GM18858 (cell line): ENCODE results near the gene SOX12.
"Not testable (repeated sequence)": the region's sequence is repeated elsewhere in the genome, so short reads cannot be mapped to it uniquely, and the experiment has no call there.

Experiments
- ATAC-seq: cut with Tn5 transposase; IDR thresholded peaks from one replicate; pipeline ENCODE4 v1.9.1; 2021; ENCODE audit not compliant: unreplicated experiment

SOX12 gene

DNA sequence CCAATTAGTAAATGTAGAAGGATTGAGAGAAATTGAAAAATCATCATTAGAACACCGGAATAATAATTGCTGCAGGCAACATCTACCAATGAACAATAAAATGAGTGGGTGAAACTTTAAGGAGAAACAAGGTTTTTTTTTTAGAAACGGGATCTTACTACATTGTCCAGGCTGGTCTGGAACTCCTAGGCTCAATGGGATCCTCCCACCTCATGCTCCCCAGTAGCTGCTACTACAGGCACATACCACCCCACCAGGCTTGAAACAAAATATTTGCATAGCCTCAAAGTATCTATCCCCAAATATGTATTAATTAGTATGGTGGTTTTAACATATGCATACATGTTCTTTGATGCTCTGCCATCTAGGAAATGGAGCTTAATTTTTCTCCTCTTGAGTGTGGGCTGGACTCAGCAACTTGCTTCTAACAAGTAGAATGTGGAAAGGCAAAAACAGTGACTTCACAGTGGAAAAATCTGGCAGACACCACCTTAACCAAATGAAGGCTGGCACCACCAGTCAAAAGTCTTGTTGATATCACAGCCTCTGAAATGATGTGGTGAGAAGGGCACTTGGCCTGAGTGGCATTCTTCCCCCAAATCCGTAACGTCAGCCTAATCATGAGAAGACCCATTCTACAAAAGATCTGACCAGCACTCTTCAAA is 33.7 kb downstream of the SOX12 start:
- no peak for ATAC-seq

DNA sequence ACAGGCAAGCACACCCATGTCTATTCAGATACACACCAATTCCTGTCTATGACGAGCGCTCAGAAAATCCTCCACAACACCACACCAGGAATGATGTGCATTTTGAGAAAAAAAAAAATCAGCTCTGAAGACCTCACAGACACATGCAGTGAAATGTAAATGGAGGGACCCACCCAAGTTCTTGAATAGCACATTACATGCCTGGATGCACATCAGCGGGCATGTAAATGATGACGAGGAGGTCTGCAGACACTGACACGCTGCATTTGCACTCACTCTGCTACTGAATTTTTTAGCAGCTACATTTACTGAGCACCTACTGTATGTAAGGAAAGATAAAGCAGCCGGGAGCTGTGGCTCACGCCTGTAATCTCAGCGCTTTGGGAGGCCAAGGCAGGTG is 36.2 kb downstream of the SOX12 start:
- no peak for ATAC-seq

DNA sequence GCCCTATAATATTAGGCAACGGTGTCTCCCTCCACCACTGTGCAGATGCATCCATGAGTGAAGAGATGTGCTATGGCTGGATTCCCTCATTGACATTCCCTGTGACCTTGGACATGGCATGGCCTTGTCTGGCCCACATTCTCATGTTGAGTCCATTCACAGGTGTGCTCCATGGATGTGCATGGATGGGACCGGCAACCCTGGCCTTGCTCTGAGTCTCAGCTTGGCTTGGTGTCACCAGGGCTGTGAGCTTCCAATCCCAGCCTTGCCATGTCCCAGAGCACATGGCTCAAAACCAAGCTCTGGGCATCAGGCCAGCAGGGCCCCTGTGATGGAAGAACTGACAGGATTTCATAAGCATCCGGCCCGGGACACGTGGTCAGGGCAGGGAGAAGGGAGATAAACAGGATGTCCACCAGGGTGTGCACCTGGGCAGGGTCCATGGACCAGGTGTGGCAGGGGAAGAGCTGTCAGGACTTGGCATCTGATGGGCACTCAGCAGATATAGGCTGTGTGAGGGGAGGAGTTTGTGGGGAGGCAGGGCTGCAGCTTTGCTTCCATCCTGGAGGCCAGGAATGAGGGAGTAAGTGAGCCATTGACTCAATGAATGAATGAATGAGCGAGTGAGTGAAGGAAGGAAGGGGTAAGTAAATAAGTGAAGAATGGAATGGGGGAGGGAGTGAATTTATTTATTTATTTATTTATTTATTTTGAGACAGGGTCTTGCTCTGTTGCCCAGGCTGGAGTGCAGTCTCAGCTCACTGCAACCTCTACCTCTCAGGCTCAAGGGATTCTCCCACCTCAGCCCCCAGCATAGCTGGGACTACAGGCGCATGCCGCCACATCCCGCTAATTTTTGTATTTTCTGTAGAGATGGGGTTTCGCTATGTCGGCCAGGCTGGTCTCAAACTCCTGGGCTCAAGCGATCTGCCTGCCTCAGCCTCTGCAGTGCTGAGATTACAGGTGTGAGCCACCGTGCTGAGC is 37.2 kb downstream of the SOX12 start:
- ATAC-seq, result no peak

DNA sequence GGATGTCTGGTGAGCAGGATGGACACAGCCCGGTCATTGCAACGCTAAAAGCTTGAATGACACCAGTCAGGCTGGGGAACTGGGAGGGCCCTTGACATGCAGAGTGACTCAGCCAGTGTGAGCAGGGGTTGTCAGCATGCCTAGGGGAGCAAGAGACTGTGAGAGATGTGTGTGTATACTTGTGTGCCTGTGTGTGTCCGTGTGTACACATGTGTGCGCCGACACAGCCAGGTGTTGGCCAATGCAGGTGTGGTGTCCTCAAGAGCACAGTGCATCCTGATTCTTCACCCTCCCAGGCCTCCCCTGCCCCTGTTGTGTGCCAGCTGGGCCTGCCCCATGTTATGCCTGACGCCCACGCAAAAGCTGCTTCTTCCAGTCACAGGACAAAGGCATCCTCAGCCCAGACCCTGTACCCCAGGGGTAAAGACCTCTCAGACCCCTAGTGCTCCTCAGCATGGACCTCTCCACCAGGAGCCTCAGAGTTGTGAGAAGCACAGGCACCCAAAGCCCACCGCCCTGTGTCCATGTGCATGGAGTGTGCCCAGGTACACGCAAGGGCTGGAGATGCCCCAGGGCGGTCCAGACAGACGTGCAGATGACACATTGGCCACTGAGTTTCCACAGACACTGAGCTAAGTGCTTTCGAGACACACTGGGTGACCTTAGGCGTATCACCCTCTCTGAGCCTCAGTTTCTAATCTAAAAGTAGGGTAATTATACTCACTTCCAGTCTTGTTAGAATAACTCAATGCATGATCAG is 38.1 kb downstream of the SOX12 start:
- no peak for ATAC-seq

DNA sequence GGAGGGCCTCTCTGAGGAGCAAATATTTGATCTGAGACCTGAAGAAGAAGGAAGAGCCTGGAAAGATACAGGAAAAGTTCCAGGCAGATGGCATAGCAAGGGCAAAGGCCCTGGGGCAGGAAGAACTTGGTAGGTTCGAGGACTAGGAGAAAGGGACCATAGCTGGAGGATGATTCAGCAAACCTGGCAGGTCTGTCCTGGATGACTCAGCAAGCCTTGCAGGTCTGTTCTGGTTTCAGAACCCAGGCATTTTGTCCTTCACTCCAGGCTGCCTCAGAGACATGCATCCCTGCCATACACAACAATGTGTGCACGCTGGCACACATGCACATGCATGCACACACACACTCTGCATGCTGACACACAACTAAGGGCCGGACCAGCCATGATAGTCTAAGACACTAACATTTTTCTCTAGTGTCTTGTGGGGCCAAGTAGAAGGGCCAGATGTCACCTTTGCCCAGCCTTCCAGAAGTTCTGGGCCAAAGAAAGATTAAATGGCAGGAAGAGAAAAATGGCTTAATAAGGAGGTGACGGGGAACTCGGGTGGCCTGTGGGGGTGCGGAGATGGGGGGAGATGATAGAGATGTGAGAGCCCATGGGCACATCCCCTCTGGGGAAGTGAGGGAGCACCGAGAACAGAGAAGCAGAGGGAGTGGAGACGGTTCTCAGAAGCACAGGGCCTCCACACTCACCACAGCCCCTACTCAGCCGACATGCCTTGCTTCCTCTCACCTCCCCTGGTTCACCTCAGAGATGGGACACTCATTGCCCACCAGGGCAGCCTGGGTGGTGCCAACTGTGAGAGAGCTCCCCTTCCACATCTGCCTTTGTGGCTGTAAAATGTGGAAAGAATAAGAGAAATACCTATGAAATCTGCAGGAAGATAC is 39.8 kb downstream of the SOX12 start:
- ATAC-seq, result no peak

DNA sequence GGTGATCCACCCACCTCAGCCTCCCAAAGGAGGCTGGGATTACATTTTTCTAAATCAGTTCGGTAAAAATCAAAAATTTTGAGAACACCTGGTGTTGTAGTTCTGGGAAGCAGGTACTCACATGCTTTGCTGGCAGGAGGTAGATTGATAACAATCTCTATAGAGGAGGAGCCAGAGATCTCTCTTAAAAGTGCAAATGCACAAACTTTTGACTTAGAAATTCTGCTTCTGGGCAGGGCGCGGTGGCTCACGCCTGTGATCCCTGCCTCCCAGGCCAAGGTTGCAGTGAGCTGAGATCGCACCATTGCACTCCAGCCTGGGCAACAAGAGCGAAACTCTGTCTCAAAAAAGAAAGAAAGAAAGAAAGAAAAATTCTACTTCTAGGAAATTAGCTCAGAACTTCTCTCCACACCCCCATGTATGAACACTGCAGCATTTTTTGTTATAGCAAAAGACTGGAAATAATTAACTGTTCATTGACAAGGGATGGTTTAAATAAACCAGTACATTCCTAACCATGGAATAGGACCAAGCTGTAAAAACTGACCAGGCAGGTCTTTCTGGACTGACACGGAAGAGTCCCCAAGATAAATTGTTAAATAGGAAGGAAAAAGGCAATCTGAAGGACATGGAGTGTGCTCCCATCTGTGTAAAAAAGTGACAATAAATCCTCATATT is 40.8 kb downstream of the SOX12 start:
- no peak for ATAC-seq

DNA sequence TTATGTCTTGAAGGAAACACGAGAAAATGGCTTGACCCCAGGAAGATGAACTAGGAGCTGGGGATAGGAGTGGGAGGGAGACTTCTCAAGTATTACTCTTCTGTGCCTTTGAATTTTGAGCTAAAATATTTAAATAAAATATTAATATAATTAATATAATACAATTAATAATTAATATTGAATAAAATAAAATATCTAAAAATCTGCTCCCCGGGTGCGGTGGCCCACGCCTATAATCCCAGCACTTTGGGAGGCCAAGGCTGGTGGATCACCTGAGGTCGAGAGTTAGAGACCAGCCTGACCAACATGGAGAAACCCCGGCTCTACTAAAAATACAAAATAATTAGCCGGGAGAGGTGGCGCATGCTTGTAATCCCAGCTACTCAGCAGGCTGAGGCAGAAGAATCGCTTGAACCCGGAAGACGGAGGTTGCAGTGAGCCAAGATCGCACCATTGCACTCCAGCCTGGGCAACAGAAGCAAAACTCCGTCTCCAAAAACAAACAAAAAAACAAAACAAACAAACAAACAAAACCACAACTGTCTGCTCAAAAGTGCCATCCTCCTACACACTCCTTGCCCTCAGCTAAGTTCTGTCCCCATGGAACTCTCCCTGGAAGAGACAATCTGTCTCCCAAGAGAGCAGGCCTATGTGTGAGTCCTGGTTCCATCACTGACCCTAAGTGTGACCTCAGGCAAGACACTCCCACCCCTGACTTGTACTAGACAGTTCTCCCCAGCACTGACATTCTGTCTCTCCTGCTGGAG is 41.5 kb downstream of the SOX12 start:
- no peak for ATAC-seq

DNA sequence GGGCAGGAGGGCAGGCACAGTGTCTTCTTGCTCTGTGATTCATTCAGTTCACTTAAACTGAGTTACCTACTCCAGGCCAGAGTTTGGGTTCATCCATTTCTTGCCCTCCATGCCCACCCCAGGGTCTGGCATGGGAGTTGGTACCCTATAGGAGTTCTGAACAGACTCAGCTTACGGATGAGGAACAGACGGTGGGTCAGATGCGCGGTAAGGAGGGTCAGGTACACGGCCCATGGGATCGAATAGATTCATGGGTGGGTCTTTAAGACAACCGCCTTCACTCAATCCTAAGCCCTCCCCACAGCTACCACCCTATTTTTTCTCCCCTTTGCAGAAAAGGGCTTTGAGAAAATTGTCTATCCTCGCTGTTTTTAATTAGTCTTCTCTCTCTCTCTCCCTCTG is 42.1 kb downstream of the SOX12 start:
- no peak for ATAC-seq

DNA sequence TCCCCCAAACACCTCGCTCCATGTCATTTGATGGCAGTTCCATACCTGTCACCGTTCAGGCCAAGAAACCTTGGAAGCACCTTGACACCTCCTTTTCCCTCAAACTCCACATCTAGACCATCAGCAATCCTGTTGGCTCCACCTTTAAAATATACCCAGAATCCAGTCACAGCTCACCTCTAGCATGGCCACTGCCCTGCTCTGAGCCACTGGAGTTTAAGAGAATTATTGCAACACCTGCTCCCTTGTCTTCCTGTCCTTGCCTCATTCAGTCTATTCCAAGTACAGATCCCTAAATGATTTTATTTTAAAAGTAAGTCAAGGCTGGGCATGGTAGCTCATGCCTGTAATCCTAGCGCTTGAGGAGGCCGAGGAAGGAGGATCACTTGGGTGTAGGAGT is 43.6 kb downstream of the SOX12 start:
- ATAC-seq, result no peak

DNA sequence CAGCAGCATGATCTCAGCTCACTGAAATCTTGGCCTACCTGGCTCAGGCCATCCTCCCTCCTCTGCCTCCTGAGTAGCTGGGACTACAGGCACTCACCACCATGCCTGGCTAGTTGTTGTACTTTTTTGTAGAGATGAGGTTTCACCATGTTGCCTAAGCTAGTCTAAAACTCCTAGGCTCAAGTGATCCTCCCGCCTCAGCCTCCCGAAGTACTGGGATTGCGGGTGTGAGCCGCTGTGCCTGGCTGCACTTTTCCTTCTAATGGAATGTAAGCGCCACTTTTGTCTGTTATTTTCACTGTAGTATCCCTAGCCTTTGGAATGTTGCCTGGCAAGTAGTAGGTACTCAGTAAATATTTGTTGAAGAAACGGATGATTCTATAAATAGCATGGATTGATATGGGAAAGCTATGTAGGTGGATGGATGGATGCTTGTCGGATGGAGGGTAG is 44.8 kb downstream of the SOX12 start:
- ATAC-seq, result no peak

DNA sequence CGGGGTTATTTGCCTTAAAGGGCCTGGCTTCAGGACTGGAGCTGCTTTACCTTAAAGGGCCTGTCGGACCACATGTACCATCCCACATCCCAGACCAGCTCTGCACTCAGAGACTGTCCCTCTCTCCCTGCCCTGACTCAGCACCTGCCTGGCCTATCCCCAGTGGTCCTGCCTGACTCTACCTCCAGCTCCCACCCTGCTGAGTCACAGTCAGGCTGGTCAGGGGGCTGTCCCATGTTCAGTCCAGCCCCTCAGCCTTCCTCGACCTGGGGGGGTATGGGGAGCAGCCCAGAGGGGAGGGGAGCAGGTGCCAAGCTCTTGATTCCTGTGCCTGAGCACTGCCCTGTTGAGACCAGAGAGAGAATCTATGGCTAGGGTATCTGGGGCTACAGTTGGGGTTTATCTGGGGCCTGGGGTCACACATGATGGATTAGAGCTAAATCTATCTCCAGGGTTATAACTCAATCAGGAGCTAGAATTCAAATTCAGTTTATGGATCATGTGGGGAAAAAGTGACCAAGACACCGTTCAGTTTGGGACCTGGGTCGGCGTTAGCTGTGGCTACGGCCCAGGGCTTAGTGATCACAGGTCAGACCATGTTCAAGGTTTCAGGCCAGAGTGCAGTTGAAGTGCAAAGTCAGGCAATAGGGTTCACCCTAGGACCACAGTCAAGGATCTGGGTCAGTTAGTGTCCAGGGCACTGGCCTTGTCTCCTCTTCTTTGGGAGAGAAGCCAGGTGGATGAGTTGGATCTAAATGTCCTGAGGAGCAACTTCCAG is 45.8 kb downstream of the SOX12 start:
- ATAC-seq, result no peak

DNA sequence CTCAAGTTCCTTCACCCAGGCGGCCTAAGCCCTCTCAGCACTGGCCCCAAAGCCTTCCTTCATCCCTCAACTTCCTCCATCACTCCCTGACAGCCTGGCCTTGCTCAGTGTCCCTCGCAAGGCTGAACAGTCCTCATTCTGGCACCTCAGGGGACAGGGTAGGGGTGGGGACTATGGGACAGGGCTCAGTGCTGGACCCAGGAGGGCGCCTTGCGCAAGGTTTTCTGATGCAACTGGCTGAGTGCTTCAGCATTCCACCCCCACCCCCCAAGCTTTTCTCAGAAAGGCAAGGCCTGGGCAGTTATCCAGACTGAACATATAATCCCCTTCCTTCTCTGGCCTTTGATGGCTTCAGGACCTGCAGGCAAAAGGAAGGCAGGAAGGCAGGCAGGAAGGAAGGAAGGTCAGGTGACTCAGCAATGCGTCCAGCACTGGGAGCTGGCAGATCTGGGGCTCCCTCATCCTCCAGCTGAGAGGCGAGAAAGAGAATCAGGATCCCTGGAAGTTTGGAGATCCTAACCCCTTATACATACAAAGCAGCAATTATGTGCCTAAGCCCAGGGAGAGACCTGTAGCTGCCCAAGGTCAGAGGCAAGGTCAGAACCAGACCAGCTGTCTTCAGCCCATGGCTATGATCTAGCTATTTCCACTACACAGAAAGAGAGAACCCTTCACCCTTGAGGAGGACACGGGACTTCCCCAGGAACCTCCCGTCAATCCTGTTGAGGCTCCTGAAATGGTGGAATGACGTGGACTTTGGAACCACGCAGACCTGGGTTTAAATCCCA is 46.6 kb downstream of the SOX12 start:
- ATAC-seq, result no peak

DNA sequence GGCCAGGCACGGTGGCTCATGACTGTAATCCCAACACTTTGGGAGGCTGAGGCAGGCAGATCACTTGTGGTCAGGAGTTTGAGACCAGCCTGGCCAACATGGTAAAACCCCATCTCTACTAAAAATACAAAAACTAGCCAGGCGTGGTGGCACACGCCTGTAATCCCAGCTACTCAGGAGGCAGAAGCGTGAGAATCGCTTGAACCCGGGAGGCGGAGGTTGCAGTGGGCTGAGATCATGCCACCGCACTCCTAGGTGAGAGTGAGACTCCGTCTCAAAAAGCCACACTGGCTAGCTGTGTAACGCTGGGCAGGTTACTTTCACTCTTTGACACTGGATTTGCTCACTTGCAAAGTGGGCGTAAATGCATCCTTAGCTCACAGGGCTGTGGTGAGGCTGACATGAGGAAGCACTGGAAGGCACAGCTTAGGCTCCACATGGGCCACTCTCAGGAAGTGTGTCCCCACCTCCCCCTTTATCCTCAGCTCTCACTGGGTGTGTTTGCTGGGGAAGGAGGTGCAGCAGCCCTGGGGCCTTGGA is 47.3 kb downstream of the SOX12 start:
- ATAC-seq, result not testable (repeated sequence)

DNA sequence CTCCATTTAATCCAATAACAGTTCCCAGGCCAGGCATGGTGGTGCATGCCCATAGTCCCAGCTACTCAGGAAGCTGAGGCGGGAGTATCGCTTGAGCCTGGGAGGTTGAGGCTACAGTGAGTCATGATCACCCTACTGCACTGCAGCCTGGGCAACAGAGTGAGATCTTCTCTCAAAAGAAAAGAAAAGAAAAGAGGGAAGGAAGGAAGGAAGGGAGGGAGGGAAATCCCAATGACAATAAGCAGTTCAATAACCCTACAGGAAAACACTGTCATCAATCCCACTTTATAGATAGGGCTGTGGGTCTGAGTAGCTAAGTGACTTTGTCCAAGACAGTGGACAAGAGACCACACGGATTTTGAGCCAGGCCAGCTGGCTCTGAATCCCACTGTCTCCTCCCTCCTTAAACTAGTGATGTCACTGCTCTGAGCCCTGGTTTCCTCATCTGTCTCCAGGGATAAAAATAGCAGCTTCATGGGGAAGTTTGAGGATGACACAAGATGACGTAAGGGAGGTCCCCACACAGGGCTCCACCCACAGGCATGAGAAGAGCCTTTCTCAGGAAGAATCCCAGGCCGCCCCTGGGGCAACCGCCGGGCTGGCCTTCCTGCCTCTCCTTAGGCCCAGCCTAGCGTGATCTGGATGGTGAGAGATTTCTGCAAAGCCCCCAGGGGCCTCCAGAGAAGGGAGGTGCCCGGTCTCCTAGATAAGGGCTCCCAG is 48.0 kb downstream of the SOX12 start:
- ATAC-seq, result no peak

DNA sequence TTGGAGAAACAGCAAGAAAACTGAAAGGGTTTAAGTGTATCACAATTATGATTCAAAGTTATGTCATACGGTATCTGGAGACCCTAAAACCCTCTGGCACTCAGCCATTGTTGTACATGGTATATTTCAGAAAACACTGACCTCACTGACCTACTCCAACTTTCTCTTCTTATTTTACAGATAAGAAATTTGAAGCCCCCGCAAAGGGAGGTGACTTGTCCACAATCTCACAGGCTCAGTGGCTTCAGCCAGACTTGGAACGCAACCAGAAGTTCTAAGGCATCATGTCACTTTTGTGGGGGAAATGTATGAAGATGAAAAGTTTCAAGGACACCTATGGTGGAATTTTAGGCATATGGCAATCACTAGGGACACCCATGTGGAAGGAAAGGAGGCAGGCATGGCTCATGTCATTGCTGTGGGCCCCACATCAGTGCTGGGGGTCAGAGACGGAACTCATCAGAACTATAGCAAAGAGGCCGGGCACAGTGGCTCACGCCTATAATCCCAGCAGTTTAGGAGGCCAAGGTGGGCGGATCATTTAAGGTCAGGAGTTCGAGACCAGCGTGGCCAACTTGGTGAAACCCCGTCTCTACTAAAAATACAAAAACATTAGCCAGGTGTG is 50.0 kb downstream of the SOX12 start:
- no peak for ATAC-seq

DNA sequence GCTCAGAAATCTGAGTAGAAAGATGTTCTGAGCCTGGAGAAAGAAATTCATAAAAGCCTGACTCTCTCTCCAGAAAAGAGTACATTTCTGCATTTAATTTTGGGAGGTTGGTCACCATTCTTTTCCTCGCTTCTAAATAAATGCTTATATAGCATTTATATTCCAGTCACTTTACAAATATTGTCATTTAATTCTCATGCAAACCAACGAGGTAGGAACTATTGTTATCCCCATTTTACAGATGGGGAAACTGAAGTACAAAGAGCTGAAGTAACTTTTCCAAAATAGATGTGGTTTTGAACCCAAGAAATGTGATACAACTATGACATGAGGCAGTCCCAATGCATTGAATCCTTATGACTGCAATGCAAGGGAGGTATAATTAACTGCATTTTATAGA is 50.7 kb downstream of the SOX12 start:
- ATAC-seq, result no peak
